NOMO-1 treated with DMSO at 0.1 percent for 48 hours (cell line): ENCODE results near the gene TEX53.

ENCODE experiments used
- DNase-seq: peaks from one replicate; lab custom pipeline; 2025; ENCODE audit not compliant: unreplicated experiment; lab: John Stamatoyannopoulos, UW

TEX53 gene

GRCh38 chr9:114607671-114608524 is 49.7 kb downstream of the TEX53 start:
- DNase-seq, result no peak

GRCh38 chr9:114606597-114607207 is 50.9 kb downstream of the TEX53 start:
- DNase-seq, result no peak
